NCI-H2081 treated with DMSO at 0.1 percent for 48 hours (cell line): ENCODE results near the gene CNTLN.
A peak's percentile ranks its signal among the peaks of the same experiment; 100 is the strongest.
"Not testable (repeated sequence)": the region's sequence is repeated elsewhere in the genome, so short reads cannot be mapped to it uniquely, and the experiment has no call there.

Experiments
- DNase-seq: peaks from one replicate; lab custom pipeline; 2025; lab: John Stamatoyannopoulos, UW

Gene CNTLN

GRCh38 chr9:17191082-17191481 lies 56.2 kb downstream of the CNTLN start:
- no peak for DNase-seq

- no peak for DNase-seq
These were observed 69.8 kb downstream of the CNTLN start for GRCh38 chr9:17204611-17205152.

- DNase-seq, result no peak
These were observed 81.2 kb downstream of the CNTLN start for GRCh38 chr9:17216011-17216410.

GRCh38 chr9:17216646-17217045 lies 81.8 kb downstream of the CNTLN start:
- DNase-seq, result no peak

GRCh38 chr9:17217272-17217671 lies 82.4 kb downstream of the CNTLN start:
- DNase-seq, result no peak

GRCh38 chr9:17219261-17219660 lies 84.4 kb downstream of the CNTLN start:
- DNase-seq, result no peak

GRCh38 chr9:17222932-17223331 lies 88.1 kb downstream of the CNTLN start:
- no peak for DNase-seq

GRCh38 chr9:17225407-17225806 lies 90.6 kb downstream of the CNTLN start:
- no peak for DNase-seq

- DNase-seq, result peak; percentile 17
These were observed 95.2 kb downstream of the CNTLN start for GRCh38 chr9:17229945-17230560.

- no peak for DNase-seq
These were observed 95.8 kb downstream of the CNTLN start for GRCh38 chr9:17230646-17231045.

GRCh38 chr9:17236147-17236546 lies 101.3 kb downstream of the CNTLN start:
- no peak for DNase-seq

GRCh38 chr9:17246770-17247169 lies 111.9 kb downstream of the CNTLN start:
- DNase-seq, result no peak

- no peak for DNase-seq
These were observed 116.3 kb downstream of the CNTLN start for GRCh38 chr9:17251100-17251499.

GRCh38 chr9:17268531-17269188 lies 133.8 kb downstream of the CNTLN start:
- not testable (repeated sequence) for DNase-seq

GRCh38 chr9:17269799-17270198 lies 135.0 kb downstream of the CNTLN start:
- no peak for DNase-seq

GRCh38 chr9:17272536-17272935 lies 137.7 kb downstream of the CNTLN start:
- DNase-seq, result no peak

GRCh38 chr9:17280350-17281012 lies 145.6 kb downstream of the CNTLN start:
- no peak for DNase-seq

- DNase-seq, result not testable (repeated sequence)
These were observed 155.8 kb downstream of the CNTLN start for GRCh38 chr9:17290673-17291072.

GRCh38 chr9:17291766-17292165 lies 156.9 kb downstream of the CNTLN start:
- no peak for DNase-seq

GRCh38 chr9:17293685-17294084 lies 158.8 kb downstream of the CNTLN start:
- DNase-seq, result no peak

- DNase-seq, result no peak
These were observed 160.2 kb downstream of the CNTLN start for GRCh38 chr9:17294822-17295624.

- no peak for DNase-seq
These were observed 180.5 kb downstream of the CNTLN start for GRCh38 chr9:17315341-17315740.
